Mesenchymal stem cell (in vitro differentiated cells and primary cell): ENCODE measurements around the gene IDI2.

Experiments used
- DNase-seq: peaks from one replicate; pipeline ENCODE4 v3.0.0-alpha.2; 2013
- H2AFZ ChIP-seq: one replicate; pipeline ENCODE4 v1.6.1; 2013; ENCODE audit warnings: low read depth, mild to moderate bottlenecking, control low read depth, inconsistent platforms, low read length, moderate library complexity
- H2AK5ac ChIP-seq: 2 replicates; pipeline ENCODE4 v1.6.1; 2013; ENCODE audit warnings: low read length, moderate library complexity, mild to moderate bottlenecking, inconsistent platforms; ENCODE audit not compliant: severe bottlenecking
- H2BK120ac ChIP-seq: one replicate; pipeline ENCODE4 v1.6.1; 2013; ENCODE audit warnings: low read depth, mild to moderate bottlenecking, inconsistent platforms, low read length, moderate library complexity
- H2BK12ac ChIP-seq, 2 experiments: one replicate each; pipeline ENCODE4 v1.6.1; 2013; ENCODE audit warnings: inconsistent platforms in 2 of 2, low read length in 2 of 2, mild to moderate bottlenecking in 2 of 2, moderate library complexity in 2 of 2, control low read depth in 1 of 2
- H2BK15ac ChIP-seq: one replicate; pipeline ENCODE4 v1.6.1; 2013; ENCODE audit warnings: mild to moderate bottlenecking, low read depth, inconsistent platforms; ENCODE audit not compliant: poor library complexity, severe bottlenecking
- H2BK5ac ChIP-seq: 2 replicates; pipeline ENCODE4 v1.6.1; 2013; ENCODE audit warnings: low read depth, mild to moderate bottlenecking, low read length, control low read depth, inconsistent platforms; ENCODE audit not compliant: poor library complexity, severe bottlenecking
- H3K14ac ChIP-seq, 2 experiments: one replicate each; pipeline ENCODE4 v1.6.1; 2013; ENCODE audit warnings: inconsistent platforms in 2 of 2, low read length in 2 of 2, control low read depth in 1 of 2, mild to moderate bottlenecking in 1 of 2, moderate library complexity in 1 of 2
- H3K18ac ChIP-seq, 2 experiments: one replicate each; pipeline ENCODE4 v1.6.1; 2013; ENCODE audit warnings: inconsistent platforms in 2 of 2, low read length in 2 of 2, control low read depth in 1 of 2, low read depth in 1 of 2, mild to moderate bottlenecking in 1 of 2
- H3K23ac ChIP-seq, 2 experiments: one replicate each; pipeline ENCODE4 v1.6.1; 2013; ENCODE audit warnings: inconsistent platforms in 2 of 2, low read length in 2 of 2, mild to moderate bottlenecking in 2 of 2, moderate library complexity in 2 of 2, control low read depth in 1 of 2
- H3K27ac ChIP-seq: 2 replicates; pipeline ENCODE4 v1.5.1; 2013; ENCODE audit warnings: mild to moderate bottlenecking, moderate library complexity, low read length, control low read depth, inconsistent platforms; ENCODE audit not compliant: poor library complexity, severe bottlenecking
- H3K27me3 ChIP-seq, 2 experiments: 2 replicates each; pipeline versions ENCODE4 v1.6.1 to v1.7.0; 2013; ENCODE audit warnings: low read length in 2 of 2, mild to moderate bottlenecking in 2 of 2, moderate library complexity in 2 of 2, control low read depth in 1 of 2, inconsistent platforms in 1 of 2; ENCODE audit not compliant: control insufficient read depth in 1 of 2, insufficient read depth in 1 of 2
- H3K36me3 ChIP-seq, 2 experiments: 2 replicates each; pipeline versions ENCODE4 v1.6.1 to v1.7.0; 2013; ENCODE audit warnings: low read length in 2 of 2, control low read depth in 1 of 2, inconsistent platforms in 1 of 2, low read depth in 1 of 2, mild to moderate bottlenecking in 1 of 2; ENCODE audit not compliant: insufficient read depth in 2 of 2, control insufficient read depth in 1 of 2
- H3K4ac ChIP-seq, 2 experiments: one replicate each; pipeline ENCODE4 v1.6.1; 2013; ENCODE audit warnings: inconsistent platforms in 2 of 2, low read length in 2 of 2, mild to moderate bottlenecking in 2 of 2, moderate library complexity in 2 of 2, control low read depth in 1 of 2, low read depth in 1 of 2
- H3K4me1 ChIP-seq: 2 replicates; pipeline ENCODE4 v1.6.1; 2013; ENCODE audit warnings: low read depth, low read length, control low read depth; ENCODE audit not compliant: control insufficient read depth, insufficient read depth
- H3K4me2 ChIP-seq: 2 replicates; pipeline ENCODE4 v1.6.1; 2013; ENCODE audit warnings: low read length, mild to moderate bottlenecking, inconsistent platforms; ENCODE audit not compliant: poor library complexity, severe bottlenecking
- H3K4me3 ChIP-seq, 2 experiments: 2 replicates each; pipeline versions ENCODE4 v1.5.1 to v1.7.0; 2013; ENCODE audit warnings: low read length in 2 of 2, mild to moderate bottlenecking in 2 of 2, control low read depth in 1 of 2, low read depth in 1 of 2; ENCODE audit not compliant: insufficient read depth in 1 of 2
- H3K79me1 ChIP-seq: replicated peaks from 2 replicates; pipeline ENCODE4 v1.6.1; 2013; ENCODE audit warnings: mild to moderate bottlenecking, control low read depth, low read length, inconsistent platforms; ENCODE audit not compliant: poor library complexity, severe bottlenecking
- H3K9ac ChIP-seq: 2 replicates; pipeline ENCODE4 v1.7.0; 2013; ENCODE audit warnings: mild to moderate bottlenecking, low read length, moderate library complexity
- H3K9me3 ChIP-seq: 2 replicates; pipeline ENCODE4 v1.7.0; 2013; ENCODE audit warnings: mild to moderate bottlenecking, low read length; ENCODE audit not compliant: control insufficient read depth
- H4K8ac ChIP-seq: one replicate; pipeline ENCODE4 v1.6.1; 2013; ENCODE audit warnings: inconsistent platforms, mild to moderate bottlenecking, low read length, moderate library complexity
- H4K91ac ChIP-seq: one replicate; pipeline ENCODE4 v1.6.1; 2013; ENCODE audit warnings: mild to moderate bottlenecking, low read length, inconsistent platforms
- WGBS: methylation state at CpG from one replicate; pipeline ENCODE4 v1.1.7; 2013; ENCODE audit warnings: mixed read lengths; 5-methylcytosine and 5-hydroxymethylcytosine counted together

IDI2 gene

DNA sequence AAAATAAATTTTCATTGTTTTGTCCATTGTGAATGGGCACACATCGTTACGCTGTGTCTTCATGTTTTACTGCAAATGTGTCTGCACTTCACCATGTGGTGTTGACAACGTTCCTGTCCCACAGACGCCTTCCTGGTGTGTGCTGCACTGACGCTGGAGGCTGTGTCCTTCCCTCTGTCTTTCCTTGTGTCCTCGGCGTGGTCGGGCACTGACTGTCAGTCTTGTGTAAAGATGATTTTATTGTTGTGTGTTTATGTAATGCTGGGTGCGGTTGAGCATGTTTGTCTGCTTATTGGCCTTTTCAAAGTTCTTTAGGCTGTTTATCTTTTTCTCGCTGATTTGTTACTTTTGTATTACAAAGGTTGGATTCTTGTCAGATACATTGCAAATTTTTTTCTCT, 18.1 kb downstream of the IDI2 start:
- Histone ChIP-seq H3K9me3 (peaks cover 8% of the 10 kb centered on the region), H2BK15ac (no peak overlapping the region), H2BK5ac (no peak overlapping the region), H3K79me1 (peaks cover 41% of the 10 kb centered on the region), H2BK120ac (no peak overlapping the region), H2BK12ac (no peak overlapping the region), H3K18ac (no peak overlapping the region), H2AK5ac (no peak overlapping the region), H3K14ac (no peak overlapping the region), H3K4me2 (no peak overlapping the region), H4K91ac (no peak overlapping the region), H4K8ac (no peak overlapping the region), H3K27me3 (no peaks in the 10 kb centered on the region), H3K4ac (no peak overlapping the region), H3K36me3 (peaks cover 74 to 98% of the 10 kb centered on the region in 2 experiments), H3K4me3 (no peak overlapping the region), H3K4me1 (no peaks in the 10 kb centered on the region), H3K9ac (no peak overlapping the region), H2AFZ (no peak overlapping the region), H3K27ac (no peak overlapping the region), H3K23ac (no peak overlapping the region)
- 96% methylated on average over 9 of the region's 10 CpGs for WGBS
- no peak for DNase-seq

DNA sequence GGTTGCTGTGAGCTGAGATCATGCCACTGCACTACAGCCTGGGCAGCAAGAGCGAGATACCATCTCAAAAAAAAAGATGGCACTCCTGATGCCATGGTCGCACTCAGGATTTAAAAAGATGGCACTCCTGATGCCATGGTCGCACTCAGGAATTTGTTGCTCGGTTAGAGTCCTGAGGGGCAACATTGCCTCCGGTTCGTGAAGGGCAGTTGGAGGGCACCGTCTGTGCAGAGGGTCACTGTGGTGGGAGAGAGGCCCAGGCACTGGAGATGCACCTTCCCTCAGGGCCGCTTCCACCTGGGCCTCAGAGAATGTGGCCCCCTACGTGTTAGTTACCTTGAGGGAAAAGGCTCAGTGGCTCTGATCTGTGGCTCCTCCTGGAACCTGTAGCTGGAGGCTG, 19.1 kb downstream of the IDI2 start:
- Histone ChIP-seq H3K4me2 (no peak overlapping the region), H4K91ac (no peak overlapping the region), H2AK5ac (no peak overlapping the region), H3K79me1 (peaks cover 39% of the 10 kb centered on the region), H3K18ac (no peak overlapping the region), H3K14ac (no peak overlapping the region), H3K27me3 (no peaks in the 10 kb centered on the region), H2BK5ac (no peak overlapping the region), H3K4me3 (no peak overlapping the region), H2BK12ac (no peak overlapping the region), H3K9ac (no peak overlapping the region), H3K36me3 (peaks cover 71 to 98% of the 10 kb centered on the region in 2 experiments), H2AFZ (no peak overlapping the region), H2BK120ac (no peak overlapping the region), H3K9me3 (peaks cover 15% of the 10 kb centered on the region), H3K4ac (no peak overlapping the region), H3K4me1 (no peaks in the 10 kb centered on the region), H3K23ac (no peak overlapping the region), H4K8ac (no peak overlapping the region), H3K27ac (no peak overlapping the region), H2BK15ac (no peak overlapping the region)
- WGBS: 98% methylated on average over 9 of the region's 9 CpGs
- DNase-seq: no peak

DNA sequence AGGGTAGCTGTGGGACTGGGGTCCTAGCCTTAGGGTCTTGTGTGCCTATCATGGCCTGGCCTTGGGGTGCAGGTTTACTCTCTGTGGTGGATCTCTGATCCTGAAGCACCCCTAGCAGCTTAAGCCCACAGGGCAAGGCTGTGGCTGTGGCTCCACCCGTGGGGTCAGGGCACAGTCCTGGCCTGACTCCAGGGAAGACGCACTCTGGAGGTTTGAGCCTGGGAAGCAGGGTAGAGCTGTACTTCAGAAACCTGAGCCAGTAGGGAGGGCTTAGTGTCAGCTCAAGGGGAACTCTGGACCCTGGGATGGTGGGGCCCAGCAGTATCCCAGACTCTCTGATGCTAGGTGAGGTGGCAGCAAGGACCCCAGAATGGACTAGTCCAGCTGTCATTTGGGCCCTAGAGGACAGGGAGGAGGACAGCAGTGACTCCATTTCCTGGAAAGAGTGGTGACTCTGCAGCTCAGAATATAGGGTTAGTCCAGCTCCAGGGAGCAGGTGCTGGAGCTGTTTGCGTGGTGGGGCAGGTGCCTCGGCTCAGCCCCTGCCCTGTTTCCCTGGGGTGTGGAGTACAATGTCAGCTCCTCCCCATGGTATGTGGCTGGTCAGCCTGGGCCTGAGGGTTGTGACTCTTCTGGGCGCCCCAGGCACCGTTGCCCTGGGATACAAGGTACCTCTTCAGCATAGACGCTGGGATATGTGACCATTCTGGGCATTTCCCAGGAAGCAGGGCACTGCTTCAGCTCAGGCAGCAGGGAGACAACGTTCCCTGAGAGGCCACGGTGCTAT, 21.6 kb downstream of the IDI2 start:
- Histone ChIP-seq H3K27ac (no peak overlapping the region), H3K4me2 (no peak overlapping the region), H2AK5ac (no peak overlapping the region), H3K79me1 (peaks cover 31% of the 10 kb centered on the region), H3K9ac (no peak overlapping the region), H3K36me3 (peaks cover 61 to 98% of the 10 kb centered on the region in 2 experiments), H3K9me3 (peaks cover 20% of the 10 kb centered on the region), H2AFZ (no peak overlapping the region), H2BK120ac (no peak overlapping the region), H3K4me1 (no peaks in the 10 kb centered on the region), H2BK5ac (no peak overlapping the region), H4K91ac (peak overlapping the region; percentile 10), H2BK15ac (no peak overlapping the region), H3K14ac (no peak overlapping the region), H4K8ac (no peak overlapping the region), H3K27me3 (no peaks in the 10 kb centered on the region), H3K18ac (no peak overlapping the region), H2BK12ac (no peak overlapping the region), H3K4ac (no peak overlapping the region), H3K4me3 (no peak overlapping the region), H3K23ac (no peak overlapping the region)
- DNase-seq: no peak
- 97% methylated on average over 9 of the region's 9 CpGs for WGBS

DNA sequence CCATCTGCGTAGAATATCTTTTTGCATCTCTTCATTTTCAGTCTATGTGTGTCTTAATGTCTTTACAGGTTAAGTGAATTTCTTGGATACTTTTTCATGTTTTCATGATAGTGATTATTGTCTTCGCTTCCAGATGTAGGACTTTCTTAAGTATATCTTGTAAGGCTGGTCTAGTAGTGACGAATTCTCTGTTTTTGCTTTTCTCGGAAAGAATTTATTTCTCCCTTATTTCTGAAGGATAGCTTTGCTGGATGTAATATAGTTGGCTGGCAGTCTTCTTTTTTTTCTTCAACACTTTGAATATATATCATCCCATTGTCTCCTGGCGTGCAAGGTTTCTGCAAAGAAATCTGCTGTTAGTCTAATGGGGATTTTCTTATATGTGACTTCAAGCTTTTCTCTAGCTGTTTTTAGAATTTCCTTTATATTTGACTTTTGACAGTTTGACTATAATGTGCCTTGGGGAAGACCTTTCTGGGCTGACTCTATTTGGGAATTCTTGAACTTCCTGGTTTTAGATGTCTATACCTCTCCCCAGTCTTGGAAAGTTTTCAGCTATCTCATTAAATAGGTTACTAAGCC, 23.1 kb downstream of the IDI2 start:
- no peak overlapping the region for H3K4me3 ChIP-seq
- H2BK120ac ChIP-seq: no peak overlapping the region
- peaks cover 20% of the 10 kb centered on the region for H3K9me3 ChIP-seq
- H4K8ac ChIP-seq: no peak overlapping the region
- no peak overlapping the region for H3K14ac ChIP-seq
- H4K91ac ChIP-seq: no peak overlapping the region
- no peak overlapping the region for H3K9ac ChIP-seq
- no peak overlapping the region for H3K4ac ChIP-seq
- H3K36me3 ChIP-seq: peaks cover 67 to 98% of the 10 kb centered on the region in 2 experiments
- H3K4me1 ChIP-seq: no peaks in the 10 kb centered on the region
- H3K4me2 ChIP-seq: no peak overlapping the region
- H2AK5ac ChIP-seq: no peak overlapping the region
- no peak overlapping the region for H3K27ac ChIP-seq
- no peak overlapping the region for H2BK15ac ChIP-seq
- no peak for DNase-seq
- H2BK5ac ChIP-seq: no peak overlapping the region
- H2BK12ac ChIP-seq: no peak overlapping the region
- no peak overlapping the region for H3K23ac ChIP-seq
- H3K27me3 ChIP-seq: no peaks in the 10 kb centered on the region
- H3K18ac ChIP-seq: no peak overlapping the region
- 100% methylated on average over 3 of the region's 5 CpGs for WGBS
- no peak overlapping the region for H2AFZ ChIP-seq
- peaks cover 30% of the 10 kb centered on the region for H3K79me1 ChIP-seq
